GM06990 (cell line): ENCODE results near the gene UBAC2.

Experiments
- DNase-seq: peaks from one replicate; pipeline ENCODE4 v3.0.0-alpha.2; 2011; ENCODE audit not compliant: insufficient read length; ENCODE audit errors: extremely low read depth
- H3K27me3 ChIP-seq: replicated peaks from 2 replicates; pipeline ENCODE4 v1.6.0; 2011; ENCODE audit warnings: low read length; ENCODE audit not compliant: control insufficient read depth, insufficient read depth
- H3K36me3 ChIP-seq: 2 replicates; pipeline ENCODE4 v1.5.1; 2011; ENCODE audit warnings: low read length; ENCODE audit not compliant: control insufficient read depth, insufficient read depth
- H3K4me3 ChIP-seq: replicated peaks from 2 replicates; pipeline ENCODE4 v1.5.1; 2011; ENCODE audit warnings: low read depth, mild to moderate bottlenecking, control low read depth, low read length
- CTCF ChIP-seq: IDR thresholded peaks from 2 replicates; pipeline ENCODE4 v1.5.1; 2011; ENCODE audit warnings: low read length, control low read depth, mild to moderate bottlenecking, inconsistent platforms; ENCODE audit not compliant: insufficient read depth, poor library complexity, severe bottlenecking

Gene UBAC2

GRCh38 chr13:99294958-99295357 lies 94.3 kb downstream of the UBAC2 start:
- TF ChIP-seq CTCF, result no peak
- DNase-seq, result no peak
- Histone ChIP-seq H3K4me3 (no peak overlapping the region), H3K36me3 (peaks cover 12% of the 10 kb centered on the region), H3K27me3 (no peaks in the 10 kb centered on the region)

- no peak for DNase-seq
- H3K36me3 ChIP-seq, result peaks cover 14% of the 10 kb centered on the region
- H3K27me3 ChIP-seq, result no peaks in the 10 kb centered on the region
- H3K4me3 ChIP-seq, result no peak overlapping the region
- no peak for TF ChIP-seq CTCF
These were observed 95.0 kb downstream of the UBAC2 start for GRCh38 chr13:99295488-99296252.

- H3K36me3 ChIP-seq, result peaks cover 12% of the 10 kb centered on the region
- no peak overlapping the region for H3K4me3 ChIP-seq
- TF ChIP-seq CTCF, result no peak
- H3K27me3 ChIP-seq, result no peaks in the 10 kb centered on the region
- DNase-seq, result peak; percentile 63
These were observed 95.7 kb downstream of the UBAC2 start for GRCh38 chr13:99296398-99296797.

GRCh38 chr13:99297331-99297730 lies 96.7 kb downstream of the UBAC2 start:
- Histone ChIP-seq H3K27me3 (no peaks in the 10 kb centered on the region), H3K36me3 (peaks cover 12% of the 10 kb centered on the region), H3K4me3 (no peak overlapping the region)
- no peak for TF ChIP-seq CTCF
- no peak for DNase-seq

- Histone ChIP-seq H3K36me3 (peaks cover 12% of the 10 kb centered on the region), H3K4me3 (no peak overlapping the region), H3K27me3 (no peaks in the 10 kb centered on the region)
- no peak for DNase-seq
- TF ChIP-seq CTCF, result no peak
These were observed 97.4 kb downstream of the UBAC2 start for GRCh38 chr13:99298056-99298455.
